ENCODE results near the gene BORCS8. TPM values are rescaled to one million over a fixed set of nuclear protein-coding genes. Genes with fewer than 3 reads are reported as not detected.
"Not testable (repeated sequence)": the region's sequence is repeated elsewhere in the genome, so short reads cannot be mapped to it uniquely, and the experiment has no call there.

BORCS8 gene
- total RNA-seq, 2 experiments from 2014 or later, result 28.5 to 29.0 TPM

DNA sequence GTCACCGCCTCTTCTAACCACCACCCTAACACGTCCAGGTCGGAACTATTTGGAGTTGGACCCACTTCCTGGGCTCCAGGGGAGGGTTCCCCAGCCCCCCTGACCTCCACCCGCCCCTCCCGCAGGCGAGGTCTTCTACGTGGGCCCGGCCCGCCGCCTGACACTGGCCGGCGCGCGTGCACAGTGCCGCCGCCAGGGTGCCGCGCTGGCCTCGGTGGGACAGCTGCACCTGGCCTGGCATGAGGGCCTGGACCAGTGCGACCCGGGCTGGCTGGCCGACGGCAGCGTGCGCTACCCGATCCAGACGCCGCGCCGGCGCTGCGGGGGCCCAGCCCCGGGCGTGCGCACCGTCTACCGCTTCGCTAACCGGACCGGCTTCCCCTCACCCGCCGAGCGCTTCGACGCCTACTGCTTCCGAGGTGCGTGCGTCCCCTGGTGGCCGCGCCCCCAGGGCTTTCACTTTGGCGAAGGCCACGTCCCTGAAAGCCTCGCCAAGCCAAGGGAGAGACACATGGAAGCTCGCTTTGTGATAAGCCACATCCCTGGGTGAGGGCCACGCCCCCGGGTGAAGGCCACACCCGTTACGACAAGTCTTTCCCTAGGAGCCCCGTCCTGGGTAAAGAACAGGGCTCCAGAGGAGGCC lies 33.0 kb upstream of the BORCS8 start:
- H3K36me3 Mint-ChIP-seq (ENCODE audit: low read depth), result no peaks in the 10 kb centered on the region
- no peak overlapping the region for H3K27ac Mint-ChIP-seq

GRCh38 chr19:19224150-19224851 lies 32.3 kb upstream of the BORCS8 start:
- Mint-ChIP-seq H3K4me3 (peak overlapping the region; percentile 56), H3K27me3 (peaks cover 17% of the 10 kb centered on the region), H3K36me3 (ENCODE audit: low read depth) (no peaks in the 10 kb centered on the region), H3K4me1 (peaks cover 6% of the 10 kb centered on the region), H3K9me3 (no peaks in the 10 kb centered on the region), H3K27ac (no peak overlapping the region)
- CTCF ChIA-PET, result interaction anchor here (0.7 to 2.4 kb wide), 8 partner anchors 10 to 165 kb away, joined by 3 to 10 read pairs (median 8); partner anchors contain the start of genes BORCS8 and RFXANK
- no peak for DNase-seq
- POLR2A ChIA-PET, result interaction anchor here (0.6 to 2.6 kb wide), 5 partner anchors 21 to 33 kb away, joined by 3 to 8 read pairs (median 6); partner anchors contain the start of genes BORCS8, NR2C2AP and RFXANK

More for the DNA sequence above, 33.0 kb upstream of the BORCS8 start:
- no peaks in the 10 kb centered on the region for H3K9me3 Mint-ChIP-seq
- peaks cover 17% of the 10 kb centered on the region for H3K27me3 Mint-ChIP-seq
- peak; percentile 82 for DNase-seq
- POLR2A ChIA-PET, result interaction anchor here (0.5 to 2.6 kb wide), 6 partner anchors 22 to 35 kb away, joined by 3 to 8 read pairs (median 4); partner anchors contain the start of genes BORCS8, NR2C2AP and RFXANK
- H3K4me3 Mint-ChIP-seq, result peak overlapping the region; percentile 65
- CTCF ChIA-PET, result interaction anchor here (0.7 to 2.4 kb wide), 11 partner anchors 10 to 195 kb away, joined by 3 to 10 read pairs (median 4); partner anchors contain the start of genes BORCS8 and RFXANK
- peaks cover 6% of the 10 kb centered on the region for H3K4me1 Mint-ChIP-seq

GRCh38 chr19:19223636-19224035 lies 31.7 kb upstream of the BORCS8 start:
- POLR2A ChIA-PET, result interaction anchor here (2.1 to 2.6 kb wide), 2 partner anchors 20 to 22 kb away, joined by 6 to 8 read pairs; partner anchors contain the start of gene NR2C2AP
- Mint-ChIP-seq H3K4me3 (no peak overlapping the region), H3K9me3 (no peaks in the 10 kb centered on the region), H3K27ac (no peak overlapping the region), H3K27me3 (peaks cover 17% of the 10 kb centered on the region), H3K4me1 (peaks cover 6% of the 10 kb centered on the region), H3K36me3 (ENCODE audit: low read depth) (no peaks in the 10 kb centered on the region)
- DNase-seq, result no peak
- CTCF ChIA-PET, result interaction anchor here (1.6 to 2.4 kb wide), 3 partner anchors 19 to 49 kb away, joined by 4 to 9 read pairs (median 8); partner anchors contain the start of genes BORCS8 and RFXANK

DNA sequence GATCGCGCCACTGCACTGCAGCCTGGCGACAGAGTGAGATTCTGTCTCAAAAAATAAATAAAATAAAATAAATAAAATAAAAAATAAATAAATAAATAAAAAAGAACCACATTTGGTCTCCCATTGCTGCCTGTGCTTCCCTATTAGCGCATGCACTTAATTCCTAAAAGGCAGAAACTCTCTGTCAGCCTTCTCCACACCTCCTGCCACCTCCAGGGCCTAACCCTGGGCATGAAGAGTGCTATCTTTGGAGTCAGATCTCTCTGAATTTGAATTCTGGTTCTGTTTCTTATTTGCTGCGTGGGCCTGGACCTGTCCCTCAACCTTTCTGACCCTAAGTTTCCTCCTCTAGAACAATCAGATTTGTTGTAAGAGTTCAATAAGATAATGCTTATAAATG lies 31.1 kb upstream of the BORCS8 start:
- H3K4me1 Mint-ChIP-seq, result peaks cover 6% of the 10 kb centered on the region
- no peak overlapping the region for H3K4me3 Mint-ChIP-seq
- ChIA-PET POLR2A (interaction anchor here (1.5 kb wide), 1 partner anchor 20 kb away, joined by 4 read pairs; the partner anchor contains the start of gene NR2C2AP), CTCF (interaction anchor here (1.0 kb wide), 1 partner anchor 77 kb away, joined by 4 read pairs; no protein-coding TSS in a partner anchor)
- no peak for DNase-seq
- no peaks in the 10 kb centered on the region for H3K36me3 Mint-ChIP-seq (ENCODE audit: low read depth)
- H3K9me3 Mint-ChIP-seq, result no peaks in the 10 kb centered on the region
- no peak overlapping the region for H3K27ac Mint-ChIP-seq
- H3K27me3 Mint-ChIP-seq, result peaks cover 13% of the 10 kb centered on the region

DNA sequence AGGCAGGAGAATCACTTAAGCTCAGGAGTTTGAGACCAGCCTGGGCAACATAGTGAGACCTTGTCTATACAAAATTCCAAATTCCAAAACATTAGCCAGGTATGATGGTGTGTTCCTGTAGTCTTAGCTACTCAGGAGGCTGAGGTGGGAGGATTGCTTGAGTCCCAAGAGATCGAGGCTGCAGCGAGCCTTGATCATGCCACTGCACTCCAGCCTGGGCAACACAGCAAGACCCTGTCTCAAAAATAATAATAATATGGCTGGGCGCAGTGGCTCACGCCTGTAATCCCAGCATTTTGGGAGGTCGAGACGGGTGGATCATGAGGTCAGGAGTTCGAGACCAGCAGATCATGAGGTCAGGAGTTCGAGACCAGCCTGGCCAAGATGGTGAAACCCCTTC lies 29.0 kb upstream of the BORCS8 start:
- not testable (repeated sequence) for DNase-seq; H3K9me3 Mint-ChIP-seq; H3K36me3 Mint-ChIP-seq (ENCODE audit: low read depth); H3K27ac Mint-ChIP-seq; H3K4me3 Mint-ChIP-seq; H3K4me1 Mint-ChIP-seq
- peaks cover 24% of the 10 kb centered on the region for H3K27me3 Mint-ChIP-seq
- POLR2A ChIA-PET, result interaction anchor here (1.1 kb wide), 1 partner anchor 29 kb away, joined by 3 read pairs; the partner anchor contains the start of gene BORCS8
- CTCF ChIA-PET, result interaction anchor here (0.6 kb wide), 1 partner anchor 47 kb away, joined by 4 read pairs; no protein-coding TSS in a partner anchor

- H3K4me1 Mint-ChIP-seq, result no peaks in the 10 kb centered on the region
- no peak for DNase-seq
- no peaks in the 10 kb centered on the region for H3K36me3 Mint-ChIP-seq (ENCODE audit: low read depth)
- ChIA-PET CTCF (no interaction called here), POLR2A (no interaction called here)
- no peak overlapping the region for H3K27ac Mint-ChIP-seq
- H3K4me3 Mint-ChIP-seq, result no peak overlapping the region
- peaks cover 29% of the 10 kb centered on the region for H3K27me3 Mint-ChIP-seq
- H3K9me3 Mint-ChIP-seq, result no peaks in the 10 kb centered on the region
These were observed 27.0 kb upstream of the BORCS8 start for GRCh38 chr19:19218911-19219310.

GRCh38 chr19:19217099-19217498 lies 25.1 kb upstream of the BORCS8 start:
- CTCF ChIA-PET, result no interaction called here
- POLR2A ChIA-PET, result no interaction called here
- no peak overlapping the region for H3K4me3 Mint-ChIP-seq
- H3K36me3 Mint-ChIP-seq (ENCODE audit: low read depth), result no peaks in the 10 kb centered on the region
- H3K27ac Mint-ChIP-seq, result no peak overlapping the region
- no peaks in the 10 kb centered on the region for H3K4me1 Mint-ChIP-seq
- peaks cover 39% of the 10 kb centered on the region for H3K27me3 Mint-ChIP-seq
- no peak for DNase-seq
- no peaks in the 10 kb centered on the region for H3K9me3 Mint-ChIP-seq

DNA sequence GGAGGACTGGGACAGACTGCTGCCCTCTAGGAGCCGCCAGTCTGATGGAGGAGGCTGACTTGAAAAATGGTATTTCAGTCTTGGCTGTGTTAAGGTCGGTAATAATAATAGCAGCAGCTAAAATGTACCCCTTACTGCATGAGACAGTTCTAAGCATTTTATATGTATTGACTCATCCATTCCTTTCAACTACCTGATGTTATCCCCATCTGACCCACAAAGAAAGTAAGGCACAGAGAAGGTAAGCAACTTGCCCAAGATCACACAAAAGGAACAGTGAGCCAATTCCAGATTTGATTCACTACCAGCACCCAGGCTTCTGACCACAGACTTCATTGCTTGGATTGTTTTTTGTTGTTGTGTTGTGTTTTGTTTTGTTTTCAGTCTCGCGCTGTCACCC lies 23.8 kb upstream of the BORCS8 start:
- ChIA-PET POLR2A (interaction anchor here (1.0 kb wide), 1 partner anchor 26 kb away, joined by 3 read pairs; no protein-coding TSS in a partner anchor), CTCF (no interaction called here)
- Mint-ChIP-seq H3K4me3 (no peak overlapping the region), H3K27ac (no peak overlapping the region), H3K9me3 (no peaks in the 10 kb centered on the region), H3K27me3 (peaks cover 45% of the 10 kb centered on the region), H3K4me1 (no peaks in the 10 kb centered on the region), H3K36me3 (ENCODE audit: low read depth) (no peaks in the 10 kb centered on the region)
- DNase-seq, result no peak

DNA sequence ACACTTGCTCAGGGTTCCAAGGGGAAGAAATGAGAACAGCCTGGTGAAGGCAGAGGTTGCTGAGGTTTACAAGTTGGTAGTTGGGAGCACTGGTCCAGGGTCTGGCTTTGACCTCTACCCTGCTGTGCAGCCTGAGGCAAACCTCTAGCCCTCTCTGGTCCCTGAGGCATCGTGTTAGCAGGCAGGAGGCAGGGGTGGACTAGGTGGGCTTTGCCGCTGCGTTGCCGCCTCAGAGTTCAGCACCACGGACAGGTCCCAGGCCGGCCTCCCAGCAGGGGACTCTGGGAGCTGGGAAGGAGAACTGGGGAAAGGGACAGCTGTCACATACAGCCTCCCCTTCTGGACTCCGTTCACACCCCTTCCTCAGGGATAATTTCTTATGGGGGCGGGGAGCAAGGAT lies 22.9 kb upstream of the BORCS8 start:
- Mint-ChIP-seq H3K36me3 (ENCODE audit: low read depth) (no peaks in the 10 kb centered on the region), H3K9me3 (no peaks in the 10 kb centered on the region), H3K4me3 (no peak overlapping the region), H3K27ac (no peak overlapping the region), H3K27me3 (peaks cover 48% of the 10 kb centered on the region), H3K4me1 (no peaks in the 10 kb centered on the region)
- POLR2A ChIA-PET, result no interaction called here
- peak; percentile 47 for DNase-seq
- CTCF ChIA-PET, result interaction anchor here (0.8 kb wide), 1 partner anchor 11 kb away, joined by 3 read pairs; no protein-coding TSS in a partner anchor

DNA sequence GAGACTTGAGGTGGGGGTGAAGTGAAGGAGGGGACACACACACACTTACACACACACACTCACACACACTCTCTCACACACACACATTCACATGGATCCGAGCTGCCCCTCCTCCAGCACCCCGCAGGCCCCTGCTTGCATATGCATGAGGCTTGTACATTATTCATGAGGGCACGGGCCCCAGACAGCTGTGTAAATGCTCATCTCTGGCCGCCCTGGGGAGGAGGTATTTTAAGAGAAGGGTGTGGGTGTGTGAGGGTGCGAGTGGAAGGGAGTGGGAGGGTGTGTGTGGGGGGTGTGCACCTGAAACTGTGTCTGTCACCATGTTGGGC lies 22.2 kb upstream of the BORCS8 start:
- Mint-ChIP-seq H3K27me3 (peaks cover 48% of the 10 kb centered on the region), H3K27ac (no peak overlapping the region), H3K4me1 (peaks cover under 1% of the 10 kb centered on the region), H3K4me3 (no peak overlapping the region), H3K9me3 (no peaks in the 10 kb centered on the region), H3K36me3 (ENCODE audit: low read depth) (no peaks in the 10 kb centered on the region)
- ChIA-PET CTCF (interaction anchor here (0.8 kb wide), 1 partner anchor 12 kb away, joined by 3 read pairs; no protein-coding TSS in a partner anchor), POLR2A (no interaction called here)
- no peak for DNase-seq

- DNase-seq, result no peak
- peaks cover 2% of the 10 kb centered on the region for H3K4me1 Mint-ChIP-seq
- POLR2A ChIA-PET, result no interaction called here
- H3K36me3 Mint-ChIP-seq (ENCODE audit: low read depth), result no peaks in the 10 kb centered on the region
- CTCF ChIA-PET, result no interaction called here
- no peak overlapping the region for H3K4me3 Mint-ChIP-seq
- H3K27me3 Mint-ChIP-seq, result peaks cover 48% of the 10 kb centered on the region
- no peak overlapping the region for H3K27ac Mint-ChIP-seq
- no peaks in the 10 kb centered on the region for H3K9me3 Mint-ChIP-seq
These were observed 21.6 kb upstream of the BORCS8 start for GRCh38 chr19:19213426-19214158.

DNA sequence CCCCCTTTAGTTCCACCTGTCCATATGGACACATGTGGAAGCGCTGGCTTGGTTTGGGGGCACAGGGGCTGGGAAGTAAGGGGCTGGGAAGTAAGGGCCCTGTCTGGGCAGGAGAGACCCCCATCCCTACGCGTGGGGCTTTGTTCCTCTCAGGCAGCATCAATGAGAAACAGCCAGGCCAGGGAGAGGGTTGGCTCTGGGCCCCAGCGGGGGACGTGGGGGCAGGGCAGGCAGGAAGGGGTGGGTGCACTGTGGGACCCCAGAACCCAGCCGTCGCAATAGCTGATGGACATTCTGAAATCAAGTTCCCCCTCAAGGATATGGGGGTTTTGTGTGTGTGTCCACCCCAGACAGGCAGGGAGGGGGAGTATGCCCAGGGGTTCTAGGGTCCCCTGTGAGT lies 21.0 kb upstream of the BORCS8 start:
- CTCF ChIA-PET, result no interaction called here
- H3K27me3 Mint-ChIP-seq, result peaks cover 48% of the 10 kb centered on the region
- no peaks in the 10 kb centered on the region for H3K9me3 Mint-ChIP-seq
- POLR2A ChIA-PET, result no interaction called here
- DNase-seq, result no peak
- H3K27ac Mint-ChIP-seq, result no peak overlapping the region
- no peak overlapping the region for H3K4me3 Mint-ChIP-seq
- no peaks in the 10 kb centered on the region for H3K36me3 Mint-ChIP-seq (ENCODE audit: low read depth)
- H3K4me1 Mint-ChIP-seq, result peaks cover 3% of the 10 kb centered on the region

Measured in activated CD4-positive, alpha-beta memory T cell treated with anti-CD3 and anti-CD28 coated beads, Interleukin-2, amount 10 ng/mL, durations not matched to agents 7 days and 5 days (primary cell).